BJ (cell line): ENCODE measurements around the gene C5AR1. TPM values are rescaled to one million over a fixed set of nuclear protein-coding genes. Genes with fewer than 3 reads are reported as not detected.

Experiments
- CTCF ChIA-PET: fragments of 350-600 bp; formaldehyde crosslinking; extraction: SDS; loops from one replicate; lab custom pipeline; 2021; ENCODE audit warnings: antibody characterized with exemption, inconsistent platforms; lab: Yijun Ruan, JAX
- POLR2A ChIA-PET: fragments of 300-600 bp; sonication (Branson Sonifier 250); formaldehyde crosslinking; extraction: SDS; loops from one replicate; lab custom pipeline; 2021; ENCODE audit warnings: antibody characterized with exemption; lab: Charles Lee
- DNase-seq: peaks from one replicate; pipeline ENCODE4 v3.0.0-alpha.2; 2011; ENCODE audit warnings: low read depth
- H3K27me3 ChIP-seq: 2 replicates; pipeline ENCODE4 v1.6.0; 2011; ENCODE audit warnings: low read length; ENCODE audit not compliant: control insufficient read depth, insufficient read depth
- H3K36me3 ChIP-seq: 2 replicates; pipeline ENCODE4 v1.5.1; 2011; ENCODE audit warnings: low read length; ENCODE audit not compliant: control insufficient read depth, insufficient read depth
- H3K4me3 ChIP-seq: 2 replicates; pipeline ENCODE4 v1.5.1; 2011; ENCODE audit warnings: low read depth, mild to moderate bottlenecking, control low read depth, low read length
- CTCF ChIP-seq: IDR thresholded peaks from 2 replicates; pipeline ENCODE4 v1.5.1; 2011; ENCODE audit warnings: low read depth, mild to moderate bottlenecking, control low read depth, inconsistent platforms, low read length, moderate library complexity; ENCODE audit not compliant: insufficient read depth
- polyA plus RNA-seq: library from polyadenylated mRNA; depleted of rRNA; stranded (reverse); fragments of >200 nt; gene quantifications from 2 replicates; pipeline ENCODE4 v1.2.3, GENCODE V29; 2011

Gene C5AR1
- polyA plus RNA-seq, 1 experiment, result 0.42 TPM

GRCh38 chr19:47267350-47267759, 42.3 kb upstream of the C5AR1 start:
- Histone ChIP-seq H3K27me3 (no peaks in the 10 kb centered on the region), H3K4me3 (no peak overlapping the region), H3K36me3 (peaks cover 39% of the 10 kb centered on the region)
- ChIA-PET CTCF (interaction anchor here (1.3 kb wide), 1 partner anchor 9 kb away, joined by 3 read pairs; no protein-coding TSS in a partner anchor), POLR2A (no interaction called here)
- no peak for TF ChIP-seq CTCF
- DNase-seq, result no peak

GRCh38 chr19:47268028-47268427, 41.6 kb upstream of the C5AR1 start:
- POLR2A ChIA-PET, result no interaction called here
- CTCF ChIA-PET, result interaction anchor here (1.2 kb wide), 1 partner anchor 11 kb away, joined by 3 read pairs; no protein-coding TSS in a partner anchor
- Histone ChIP-seq H3K4me3 (no peak overlapping the region), H3K27me3 (no peaks in the 10 kb centered on the region), H3K36me3 (peaks cover 37% of the 10 kb centered on the region)
- no peak for DNase-seq
- no peak for TF ChIP-seq CTCF

GRCh38 chr19:47269596-47269995, 40.1 kb upstream of the C5AR1 start:
- H3K36me3 ChIP-seq, result peaks cover 33% of the 10 kb centered on the region
- TF ChIP-seq CTCF, result no peak
- ChIA-PET CTCF (no interaction called here), POLR2A (interaction anchor here (0.6 kb wide), 1 partner anchor 92 kb away, joined by 3 read pairs; no protein-coding TSS in a partner anchor)
- no peak overlapping the region for H3K4me3 ChIP-seq
- no peak for DNase-seq
- no peaks in the 10 kb centered on the region for H3K27me3 ChIP-seq

GRCh38 chr19:47270408-47270807, 39.3 kb upstream of the C5AR1 start:
- no peak for DNase-seq
- Histone ChIP-seq H3K36me3 (peaks cover 28% of the 10 kb centered on the region), H3K4me3 (no peak overlapping the region), H3K27me3 (no peaks in the 10 kb centered on the region)
- no peak for TF ChIP-seq CTCF
- CTCF ChIA-PET, result no interaction called here
- POLR2A ChIA-PET, result no interaction called here

GRCh38 chr19:47271949-47272348, 37.7 kb upstream of the C5AR1 start:
- no peak for DNase-seq
- ChIA-PET POLR2A (no interaction called here), CTCF (interaction anchor here (0.9 to 1.1 kb wide), 2 partner anchors 14 to 24 kb away, joined by 3 to 4 read pairs; no protein-coding TSS in a partner anchor)
- peaks cover 24% of the 10 kb centered on the region for H3K36me3 ChIP-seq
- TF ChIP-seq CTCF, result no peak
- no peak overlapping the region for H3K4me3 ChIP-seq
- H3K27me3 ChIP-seq, result no peaks in the 10 kb centered on the region
